Uterus (tissue), 4 donors: ENCODE results near the gene NDUFB2. TPM values are rescaled to one million over a fixed set of nuclear protein-coding genes. Genes with fewer than 3 reads are reported as not detected.

ENCODE experiments used
- DNase-seq, 2 donors: peaks; one replicate each; pipeline ENCODE4 v3.0.0-alpha.2; 2019 to 2020
- H3K27ac ChIP-seq, 2 donors: fragments of 200-600 bp; sonication (generic); 1 replicate in 1 of 2; 2 replicates in 1 of 2; pipeline ENCODE4 v1.5.1; 2016 to 2018
- H3K27me3 ChIP-seq, 2 donors: fragments of 200-600 bp; sonication (generic); one replicate each; pipeline ENCODE4 v1.5.1; 2018 to 2019; ENCODE audit warnings: control low read depth in 1 of 2
- H3K36me3 ChIP-seq, 2 donors: fragments of 200-600 bp; sonication (generic); one replicate each; pipeline ENCODE4 v1.5.1; 2019; ENCODE audit warnings: control low read depth in 1 of 2
- H3K4me1 ChIP-seq, 2 donors: fragments of 200-600 bp; sonication (generic); one replicate each; pipeline ENCODE4 v1.5.1; 2018 to 2019; ENCODE audit warnings: control low read depth in 1 of 2
- H3K4me3 ChIP-seq, 2 donors: fragments of 200-600 bp; sonication (generic); 1 replicate in 1 of 2; 2 replicates in 1 of 2; pipeline ENCODE4 v1.5.1; 2018 to 2019; ENCODE audit warnings: mild to moderate bottlenecking in 1 of 2
- H3K9me3 ChIP-seq, 2 donors: fragments of 200-600 bp; sonication (generic); one replicate each; pipeline ENCODE4 v1.5.1; 2019; ENCODE audit warnings: control low read depth in 1 of 2
- CTCF ChIP-seq, 4 experiments: fragments of 200-600 bp in 2 of 4; fragments of 450-650 bp in 2 of 4; sonication (generic) in 2 of 4; IDR thresholded peaks; one replicate each; pipeline ENCODE4 v1.5.1; 2016 to 2019; ENCODE audit warnings: antibody characterized with exemption in 4 of 4, mild to moderate bottlenecking in 2 of 4, moderate library complexity in 1 of 4
- POLR2A ChIP-seq, 2 donors: fragments of 450-650 bp; IDR thresholded peaks; one replicate each; pipeline ENCODE4 v1.6.1; 2016; ENCODE audit warnings: antibody characterized with exemption in 2 of 2, mild to moderate bottlenecking in 1 of 2, moderate library complexity in 1 of 2
- intact Hi-C: fragments of 100-400 bp; cut with DNase I; formaldehyde crosslinking; loops from one replicate; pipeline ENCODE4 v1.15.1; 2023; ENCODE audit warnings: low total_unique reads
- total RNA-seq, 4 donors: library from RNA; depleted of rRNA in 3 of 4; stranded (reverse); fragments of >200 nt in 3 of 4; gene quantifications; one replicate each; pipeline versions ENCODE4 v1.1.0 to v1.2.4, GENCODE V29; 2014 to 2023
- donor health status: DM: yes; HTN: yes; CAD: no.

The NDUFB2 gene
- 100 to 1,000 TPM in 3 of 4 donors, 10 to 100 TPM in 1; 29.5 to 349 (median 157) TPM for total RNA-seq

GRCh38 chr7:140696680-140697446, at the start of gene NDUFB2:
Gene NDUFB2 (plus strand): TSS chr7:140696708. CDS start chr7:140696745, 37 bp downstream.
- peak in 1 of 2 donors; percentile 76 for DNase-seq
- peak within 1 kb of the TSS; percentile 91 to 95 for H3K27ac ChIP-seq
- H3K4me3 ChIP-seq = peak within 1 kb of the TSS; percentile 67 to 82
- peak; percentile 77 to 94 for TF ChIP-seq POLR2A (IDR thresholded peaks at IDR 0.05)
- peak in 1 of 4 experiments; percentile 20 for TF ChIP-seq CTCF (IDR thresholded peaks at IDR 0.05)
- no peaks in the 10 kb centered on the region for H3K4me1 ChIP-seq
- H3K36me3 ChIP-seq = no peaks in the 10 kb centered on the region
- H3K27me3 ChIP-seq = no peaks in the 10 kb centered on the region
- H3K9me3 ChIP-seq = no peaks in the 10 kb centered on the region
- intact Hi-C loops = no loop called here

GRCh38 chr7:140646931-140647647, 49.4 kb upstream of the NDUFB2 start:
- Histone ChIP-seq H3K9me3 (no peaks in the 10 kb centered on the region), H3K27me3 (no peaks in the 10 kb centered on the region), H3K36me3 (no peaks in the 10 kb centered on the region), H3K4me3 (no peak overlapping the region), H3K4me1 (peaks cover 0 to 6% of the 10 kb centered on the region in 2 donors), H3K27ac (peak overlapping the region; percentile 38 to 62)
- intact Hi-C loops = no loop called here
- TF ChIP-seq CTCF (IDR thresholded peaks at IDR 0.05) = peak; percentile 39 to 66 (median 46)
- no peak for TF ChIP-seq POLR2A (IDR thresholded peaks at IDR 0.05)
- peak; percentile 45 to 65 for DNase-seq

- intact Hi-C loops = loop anchor here (5.0 kb wide), 1 partner anchor 132 kb away; no protein-coding TSS in a partner anchor
- Histone ChIP-seq H3K36me3 (no peaks in the 10 kb centered on the region), H3K4me1 (peaks cover 0 to 6% of the 10 kb centered on the region in 2 donors), H3K27ac (no peak overlapping the region), H3K27me3 (no peaks in the 10 kb centered on the region), H3K4me3 (no peak overlapping the region), H3K9me3 (no peaks in the 10 kb centered on the region)
- TF ChIP-seq POLR2A (IDR thresholded peaks at IDR 0.05) (no peak), CTCF (IDR thresholded peaks at IDR 0.05) (no peak)
- DNase-seq = peak in 1 of 2 donors; percentile 8
These were observed 46.8 kb upstream of the NDUFB2 start for GRCh38 chr7:140649556-140650205.

GRCh38 chr7:140650367-140650766, 46.1 kb upstream of the NDUFB2 start:
- peak in 1 of 2 donors; percentile 10 for DNase-seq
- intact Hi-C loops = loop anchor here (5.0 kb wide), 1 partner anchor 133 kb away; no protein-coding TSS in a partner anchor
- Histone ChIP-seq H3K4me1 (peaks cover 0 to 6% of the 10 kb centered on the region in 2 donors), H3K36me3 (no peaks in the 10 kb centered on the region), H3K9me3 (no peaks in the 10 kb centered on the region), H3K27ac (no peak overlapping the region), H3K4me3 (no peak overlapping the region), H3K27me3 (no peaks in the 10 kb centered on the region)
- TF ChIP-seq CTCF (IDR thresholded peaks at IDR 0.05) = no peak
- no peak for TF ChIP-seq POLR2A (IDR thresholded peaks at IDR 0.05)
